Sigmoid colon (tissue), 4 donors: ENCODE results near the gene SDCCAG8.

Source experiments
- EP300 ChIP-seq, 4 donors: sonication (generic); formaldehyde crosslinking; IDR thresholded peaks; one replicate each; pipeline ENCODE4 v1.6.1; 2017; ENCODE audit warnings: antibody characterized with exemption in 4 of 4
- POLR2A ChIP-seq, 2 donors: fragments of 450-650 bp; IDR thresholded peaks; one replicate each; pipeline ENCODE4 v1.6.1; 2016; ENCODE audit warnings: antibody characterized with exemption in 2 of 2, mild to moderate bottlenecking in 2 of 2, moderate library complexity in 2 of 2
- POLR2AphosphoS5 ChIP-seq, 4 donors: sonication (generic); formaldehyde crosslinking; IDR thresholded peaks; one replicate each; pipeline ENCODE4 v1.6.1; 2017; ENCODE audit warnings: antibody characterized with exemption in 4 of 4
- TF ChIP-seq, protein P1 (sequence below), 4 experiments: fragments of 450-650 bp in 3 of 4; fragments of 200-600 bp in 1 of 4; IDR thresholded peaks; one replicate each; pipeline ENCODE4 v1.5.1; 2016 to 2019; ENCODE audit warnings: antibody characterized with exemption in 4 of 4, mild to moderate bottlenecking in 3 of 4, moderate library complexity in 2 of 4

DNA sequence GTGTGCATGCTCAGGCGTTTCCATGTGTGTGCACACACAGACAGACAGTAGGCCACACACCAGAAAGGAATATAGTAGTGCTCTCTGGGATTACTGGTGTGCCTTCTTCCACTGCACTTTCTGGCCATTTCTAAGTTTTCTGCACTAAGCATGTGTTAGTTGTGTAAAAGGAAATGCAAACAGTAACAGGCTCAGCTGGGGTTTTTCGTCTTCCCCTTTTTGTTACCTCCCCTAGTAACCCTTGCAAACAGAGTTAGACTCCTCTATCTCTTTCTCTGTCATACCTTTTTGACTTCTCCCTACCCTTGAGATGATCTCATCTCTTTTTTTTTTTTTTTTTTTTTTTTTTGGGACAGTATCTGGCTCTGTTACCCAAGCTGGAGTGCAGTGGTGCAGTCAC is 196.3 kb downstream of the SDCCAG8 start:
- no peak for TF ChIP-seq POLR2A (IDR thresholded peaks at IDR 0.05)
- TF ChIP-seq, protein P1, sequence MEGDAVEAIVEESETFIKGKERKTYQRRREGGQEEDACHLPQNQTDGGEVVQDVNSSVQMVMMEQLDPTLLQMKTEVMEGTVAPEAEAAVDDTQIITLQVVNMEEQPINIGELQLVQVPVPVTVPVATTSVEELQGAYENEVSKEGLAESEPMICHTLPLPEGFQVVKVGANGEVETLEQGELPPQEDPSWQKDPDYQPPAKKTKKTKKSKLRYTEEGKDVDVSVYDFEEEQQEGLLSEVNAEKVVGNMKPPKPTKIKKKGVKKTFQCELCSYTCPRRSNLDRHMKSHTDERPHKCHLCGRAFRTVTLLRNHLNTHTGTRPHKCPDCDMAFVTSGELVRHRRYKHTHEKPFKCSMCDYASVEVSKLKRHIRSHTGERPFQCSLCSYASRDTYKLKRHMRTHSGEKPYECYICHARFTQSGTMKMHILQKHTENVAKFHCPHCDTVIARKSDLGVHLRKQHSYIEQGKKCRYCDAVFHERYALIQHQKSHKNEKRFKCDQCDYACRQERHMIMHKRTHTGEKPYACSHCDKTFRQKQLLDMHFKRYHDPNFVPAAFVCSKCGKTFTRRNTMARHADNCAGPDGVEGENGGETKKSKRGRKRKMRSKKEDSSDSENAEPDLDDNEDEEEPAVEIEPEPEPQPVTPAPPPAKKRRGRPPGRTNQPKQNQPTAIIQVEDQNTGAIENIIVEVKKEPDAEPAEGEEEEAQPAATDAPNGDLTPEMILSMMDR (IDR thresholded peaks at IDR 0.05) = no peak
- TF ChIP-seq EP300 (IDR thresholded peaks at IDR 0.05) = no peak
- TF ChIP-seq POLR2AphosphoS5 (IDR thresholded peaks at IDR 0.05) = no peak
